ENCODE measurements around the gene DTHD1. TPM values are rescaled to one million over a fixed set of nuclear protein-coding genes. Genes with fewer than 3 reads are reported as not detected.

The DTHD1 gene
- total RNA-seq (under 1 TPM in 3 of 4 donors, not detected in 1; under 0.01 to 0.27 (median 0.16) TPM), polyA plus RNA-seq (under 1 TPM in 1 of 3 donors, not detected in 2; 0.26 TPM)

DNA sequence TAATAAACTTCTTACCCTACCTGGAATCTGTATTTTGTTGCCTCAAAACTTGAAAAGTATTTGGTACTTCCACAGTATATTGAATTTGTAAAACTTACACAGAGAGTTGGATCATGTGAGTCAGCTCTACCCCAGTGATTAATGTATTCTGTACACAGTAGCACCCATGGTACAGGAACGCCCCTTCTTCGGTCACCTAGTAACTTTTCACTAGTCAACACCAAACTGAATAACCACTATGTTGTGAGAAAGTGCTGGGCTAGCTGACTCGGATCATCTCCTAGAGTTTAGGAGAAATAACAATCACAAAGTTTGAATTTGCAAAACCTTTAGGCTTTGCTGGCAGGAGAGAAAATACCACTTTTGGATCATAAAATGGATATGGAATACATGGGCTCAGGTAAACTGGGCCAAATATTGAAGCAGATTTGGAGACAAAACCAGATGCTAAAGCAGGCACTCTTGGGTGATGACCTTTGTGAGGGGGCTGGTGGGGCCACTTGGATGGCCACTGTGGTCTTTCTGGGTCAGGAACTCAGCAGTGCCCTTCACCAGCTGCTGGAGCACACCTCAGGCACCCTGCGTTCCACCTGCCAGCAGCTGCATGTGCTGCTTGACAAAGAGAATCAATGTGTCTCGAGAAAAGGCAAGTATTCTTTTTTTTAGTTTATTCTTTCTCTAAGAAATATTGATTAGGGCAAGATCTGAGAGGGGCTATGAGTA, at the start of gene DTHD1:
Gene DTHD1, plus strand, starts transcription at position 233 of the 723 bp plus-strand sequence. Its CDS starts 143 bp downstream, at position 376.
- H3K27ac ChIP-seq: no peak within 1 kb of the TSS
- TF ChIP-seq POLR2A (IDR thresholded peaks at IDR 0.05) (no peak), POLR2AphosphoS5 (IDR thresholded peaks at IDR 0.05) (no peak), EP300 (IDR thresholded peaks at IDR 0.05) (no peak)
- TF ChIP-seq, protein P1, sequence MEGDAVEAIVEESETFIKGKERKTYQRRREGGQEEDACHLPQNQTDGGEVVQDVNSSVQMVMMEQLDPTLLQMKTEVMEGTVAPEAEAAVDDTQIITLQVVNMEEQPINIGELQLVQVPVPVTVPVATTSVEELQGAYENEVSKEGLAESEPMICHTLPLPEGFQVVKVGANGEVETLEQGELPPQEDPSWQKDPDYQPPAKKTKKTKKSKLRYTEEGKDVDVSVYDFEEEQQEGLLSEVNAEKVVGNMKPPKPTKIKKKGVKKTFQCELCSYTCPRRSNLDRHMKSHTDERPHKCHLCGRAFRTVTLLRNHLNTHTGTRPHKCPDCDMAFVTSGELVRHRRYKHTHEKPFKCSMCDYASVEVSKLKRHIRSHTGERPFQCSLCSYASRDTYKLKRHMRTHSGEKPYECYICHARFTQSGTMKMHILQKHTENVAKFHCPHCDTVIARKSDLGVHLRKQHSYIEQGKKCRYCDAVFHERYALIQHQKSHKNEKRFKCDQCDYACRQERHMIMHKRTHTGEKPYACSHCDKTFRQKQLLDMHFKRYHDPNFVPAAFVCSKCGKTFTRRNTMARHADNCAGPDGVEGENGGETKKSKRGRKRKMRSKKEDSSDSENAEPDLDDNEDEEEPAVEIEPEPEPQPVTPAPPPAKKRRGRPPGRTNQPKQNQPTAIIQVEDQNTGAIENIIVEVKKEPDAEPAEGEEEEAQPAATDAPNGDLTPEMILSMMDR (IDR thresholded peaks at IDR 0.05): no peak
- no peaks in the 10 kb centered on the region for H3K36me3 ChIP-seq
- H3K27me3 ChIP-seq: no peaks in the 10 kb centered on the region
- intact Hi-C loops (cut with DNase I): no loop called here
- no peaks in the 10 kb centered on the region for H3K9me3 ChIP-seq
- DNase-seq: no peak
- H3K4me3 ChIP-seq: no peak within 1 kb of the TSS
- no peaks in the 10 kb centered on the region for H3K4me1 ChIP-seq
- WGBS, 2 donors: 90% methylated on average over 5 of the region's 5 CpGs

DNA sequence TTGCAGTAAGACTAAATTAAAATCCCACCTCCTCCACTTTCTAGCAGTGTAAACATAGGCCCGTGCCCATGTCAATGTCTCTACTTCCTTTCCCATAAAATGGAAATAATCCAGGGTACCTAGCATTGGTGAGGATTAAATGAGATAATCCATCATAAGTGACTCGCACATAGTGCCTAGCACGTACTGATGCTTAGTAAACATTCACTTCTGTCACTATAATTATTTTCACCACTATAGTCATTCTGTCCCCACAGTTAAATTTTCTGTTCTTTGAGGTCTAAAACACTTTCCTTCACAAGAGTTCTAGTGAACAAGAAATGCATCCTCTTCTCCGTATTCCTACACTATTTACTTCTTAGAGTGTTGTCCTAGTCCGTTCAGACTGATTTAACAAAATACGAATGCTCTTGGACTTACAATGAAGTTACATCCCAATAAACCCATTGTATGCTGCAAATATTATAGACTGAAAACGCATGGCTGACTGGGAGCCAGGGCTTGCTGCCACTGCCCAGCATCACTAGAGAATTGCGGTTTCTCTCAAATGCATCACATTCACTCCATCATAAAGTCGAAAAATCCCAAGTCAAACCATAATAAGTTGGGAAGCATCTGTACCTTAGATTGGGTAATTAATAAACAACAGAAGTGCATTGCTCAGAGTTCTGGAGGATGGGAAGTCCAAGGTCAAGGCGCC, 47.7 kb upstream of the DTHD1 start:
- no peaks in the 10 kb centered on the region for H3K4me1 ChIP-seq
- no peak overlapping the region for H3K27ac ChIP-seq
- TF ChIP-seq EP300 (IDR thresholded peaks at IDR 0.05): no peak
- TF ChIP-seq POLR2A (IDR thresholded peaks at IDR 0.05): no peak
- TF ChIP-seq, protein P1 (IDR thresholded peaks at IDR 0.05): no peak
- TF ChIP-seq POLR2AphosphoS5 (IDR thresholded peaks at IDR 0.05): no peak
- intact Hi-C loops (cut with DNase I): no loop called here
- DNase-seq: no peak
- no peak overlapping the region for H3K4me3 ChIP-seq
- no peaks in the 10 kb centered on the region for H3K27me3 ChIP-seq
- WGBS, 2 donors: 91 to 96% methylated on average over 10 of the region's 10 CpGs
- no peaks in the 10 kb centered on the region for H3K9me3 ChIP-seq
- no peaks in the 10 kb centered on the region for H3K36me3 ChIP-seq

DNA sequence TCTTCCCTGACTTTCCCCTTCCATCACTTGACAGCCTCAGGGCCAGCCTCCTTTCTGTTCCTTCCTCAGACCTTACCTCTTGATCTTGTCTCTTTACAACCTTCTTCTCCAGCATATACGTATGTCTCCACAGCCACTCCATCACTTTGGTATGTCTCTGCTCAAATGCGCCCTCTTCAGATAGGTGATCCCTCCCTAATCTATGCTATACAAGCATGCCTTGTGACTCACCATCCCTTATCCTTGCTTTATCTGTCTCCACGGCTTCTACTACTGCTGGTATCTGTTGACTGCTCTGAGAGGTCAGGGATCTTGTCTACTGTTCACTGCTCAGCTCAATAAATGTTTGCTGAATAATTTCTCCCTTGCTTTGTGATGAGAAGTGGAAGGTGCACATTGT, 46.1 kb upstream of the DTHD1 start:
- H3K4me1 ChIP-seq: no peaks in the 10 kb centered on the region
- no peak for DNase-seq
- no peaks in the 10 kb centered on the region for H3K9me3 ChIP-seq
- 68 to 79% methylated on average over 3 of the region's 3 CpGs for WGBS, 2 donors
- no peak overlapping the region for H3K4me3 ChIP-seq
- H3K27me3 ChIP-seq: no peaks in the 10 kb centered on the region
- intact Hi-C loops (cut with DNase I): no loop called here
- H3K36me3 ChIP-seq: no peaks in the 10 kb centered on the region
- no peak overlapping the region for H3K27ac ChIP-seq
- TF ChIP-seq, protein P1 (IDR thresholded peaks at IDR 0.05): no peak
- no peak for TF ChIP-seq POLR2AphosphoS5 (IDR thresholded peaks at IDR 0.05)
- TF ChIP-seq EP300 (IDR thresholded peaks at IDR 0.05): no peak
- no peak for TF ChIP-seq POLR2A (IDR thresholded peaks at IDR 0.05)

DNA sequence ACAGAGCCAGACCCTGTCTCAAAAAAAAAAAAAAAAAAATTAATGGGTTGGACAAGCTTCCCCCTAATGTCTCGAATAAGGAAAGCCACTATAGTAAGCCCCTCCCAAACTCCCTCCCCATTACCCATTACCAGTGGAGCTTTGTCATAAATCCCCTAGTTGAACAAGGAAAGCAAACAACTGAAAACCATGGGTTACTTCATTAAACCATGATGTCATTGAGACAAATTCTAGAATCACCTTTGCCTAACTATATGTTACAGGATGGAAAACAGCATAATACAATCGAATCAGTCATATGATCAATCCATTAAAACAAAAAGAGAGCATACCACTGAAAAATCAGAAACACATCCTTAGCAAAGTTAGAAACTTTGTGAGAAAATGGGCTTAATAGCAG, 45.3 kb upstream of the DTHD1 start:
- Histone ChIP-seq H3K9me3 (no peaks in the 10 kb centered on the region), H3K4me3 (no peak overlapping the region), H3K27ac (no peak overlapping the region), H3K36me3 (no peaks in the 10 kb centered on the region), H3K4me1 (no peaks in the 10 kb centered on the region), H3K27me3 (no peaks in the 10 kb centered on the region)
- intact Hi-C loops (cut with DNase I): no loop called here
- 61 to 92% methylated on average over 2 of the region's 2 CpGs for WGBS, 2 donors
- TF ChIP-seq POLR2AphosphoS5 (IDR thresholded peaks at IDR 0.05) (no peak), EP300 (IDR thresholded peaks at IDR 0.05) (no peak), POLR2A (IDR thresholded peaks at IDR 0.05) (no peak)
- TF ChIP-seq, protein P1 (IDR thresholded peaks at IDR 0.05): no peak
- no peak for DNase-seq

All from sigmoid colon (tissue), 7 donors.